ENCODE results near the gene WDFY3.

DNA sequence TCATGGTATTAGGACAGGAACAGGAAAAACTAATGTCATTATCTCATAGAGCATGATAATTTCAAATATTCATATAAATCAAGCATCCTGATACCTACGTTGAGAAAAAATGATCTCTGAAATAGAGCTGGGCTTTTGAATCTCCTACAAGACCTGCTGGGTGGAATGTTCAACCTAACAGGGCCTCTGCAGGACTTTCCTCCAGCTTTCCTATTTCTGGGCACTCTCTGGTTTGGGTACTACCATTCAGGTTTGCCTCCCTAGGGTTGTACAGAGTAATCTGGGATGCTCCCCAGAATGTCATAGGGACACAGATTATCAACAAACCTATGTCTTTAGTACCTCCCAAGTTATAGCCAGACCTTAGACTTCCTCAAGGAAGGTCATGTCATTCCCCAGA, 274.7 kb downstream of the WDFY3 start:
- TF ChIP-seq, protein P1, sequence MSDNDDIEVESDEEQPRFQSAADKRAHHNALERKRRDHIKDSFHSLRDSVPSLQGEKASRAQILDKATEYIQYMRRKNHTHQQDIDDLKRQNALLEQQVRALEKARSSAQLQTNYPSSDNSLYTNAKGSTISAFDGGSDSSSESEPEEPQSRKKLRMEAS (IDR thresholded peaks at IDR 0.05) = no peak
- TF ChIP-seq CEBPB (IDR thresholded peaks at IDR 0.05) = no peak
- TF ChIP-seq TAF1 (IDR thresholded peaks at IDR 0.05; ENCODE audit: low read depth) = no peak
